Measurements from ENCODE around the gene C12orf57.

The C12orf57 gene

GRCh38 chr12:6938353-6939190 lies 5.2 kb upstream of the C12orf57 start:
- DNase-seq = peak; percentile 49

GRCh38 chr12:6939191-6939540 lies 4.7 kb upstream of the C12orf57 start:
- no peak for DNase-seq

GRCh38 chr12:6941267-6941666 lies 2.6 kb upstream of the C12orf57 start:
- no peak for DNase-seq

GRCh38 chr12:6941782-6942181 lies 2.0 kb upstream of the C12orf57 start:
- DNase-seq = no peak

GRCh38 chr12:6942331-6942665 lies 1.5 kb upstream of the C12orf57 start:
- no peak for DNase-seq

GRCh38 chr12:6943389-6943721 lies 467 bp upstream of the C12orf57 start:
- peak; percentile 88 for DNase-seq

GRCh38 chr12:6944381-6945186 lies 762 bp downstream of the C12orf57 start:
- peak; percentile 97 for DNase-seq

- no peak for DNase-seq
Observed at GRCh38 chr12:6945613-6946012, 1.8 kb downstream of the C12orf57 start.

- peak; percentile 70 for DNase-seq
Observed at GRCh38 chr12:6946033-6946919, 2.5 kb downstream of the C12orf57 start.

GRCh38 chr12:6946920-6947374 lies 3.1 kb downstream of the C12orf57 start:
- no peak for DNase-seq

- DNase-seq = peak; percentile 13
Observed at GRCh38 chr12:6947615-6948014, 3.8 kb downstream of the C12orf57 start.

GRCh38 chr12:6948873-6949594 lies 5.2 kb downstream of the C12orf57 start:
- DNase-seq = peak; percentile 18

- DNase-seq = peak; percentile 12
Observed at GRCh38 chr12:6950401-6950801, 6.6 kb downstream of the C12orf57 start.

- peak; percentile 34 for DNase-seq
Observed at GRCh38 chr12:6950811-6951540, 7.2 kb downstream of the C12orf57 start, which contains the start of gene PTPN6. PTPN6 (plus strand) TSS chr12:6951356; CDS start chr12:6951513, 157 bp downstream.

GRCh38 chr12:6951551-6952120 lies 7.8 kb downstream of the C12orf57 start:
- DNase-seq = peak; percentile 17

GRCh38 chr12:6952121-6952862 lies 8.5 kb downstream of the C12orf57 start:
- DNase-seq = peak; percentile 17

GRCh38 chr12:6952863-6953441 lies 9.1 kb downstream of the C12orf57 start:
- no peak for DNase-seq

GRCh38 chr12:6953442-6954315 lies 9.9 kb downstream of the C12orf57 start:
- peak; percentile 91 for DNase-seq

Measured in right hindlimb (tissue), 1 donor.